NK-92 (cell line): Measurements from ENCODE around the gene NUTM2G.
"Not testable (repeated sequence)": the region's sequence is repeated elsewhere in the genome, so short reads cannot be mapped to it uniquely, and the experiment has no call there.

Source experiments
- DNase-seq: peaks from one replicate; lab custom pipeline; 2025; ENCODE audit not compliant: unreplicated experiment; lab: John Stamatoyannopoulos, UW

The NUTM2G gene

DNA sequence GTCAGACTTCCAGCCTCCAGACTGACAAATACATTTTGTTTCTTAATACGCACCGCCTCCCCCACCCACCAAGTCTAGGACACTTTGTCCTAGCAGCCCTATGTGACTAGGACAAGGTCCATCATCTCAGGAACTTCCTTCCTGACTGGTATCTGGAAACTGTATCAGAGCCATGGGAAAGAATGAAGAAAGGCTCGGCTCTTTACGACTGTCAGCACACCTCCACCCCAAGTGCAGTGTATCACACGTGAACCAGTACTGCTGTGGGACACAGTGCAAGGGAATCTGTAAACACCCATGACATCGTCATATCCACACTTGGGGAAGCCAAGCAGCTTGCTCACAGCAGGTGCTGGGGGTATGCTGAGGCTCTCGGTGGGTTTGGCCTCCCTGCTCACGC, 13.0 kb downstream of the NUTM2G start:
- not testable (repeated sequence) for DNase-seq

DNA sequence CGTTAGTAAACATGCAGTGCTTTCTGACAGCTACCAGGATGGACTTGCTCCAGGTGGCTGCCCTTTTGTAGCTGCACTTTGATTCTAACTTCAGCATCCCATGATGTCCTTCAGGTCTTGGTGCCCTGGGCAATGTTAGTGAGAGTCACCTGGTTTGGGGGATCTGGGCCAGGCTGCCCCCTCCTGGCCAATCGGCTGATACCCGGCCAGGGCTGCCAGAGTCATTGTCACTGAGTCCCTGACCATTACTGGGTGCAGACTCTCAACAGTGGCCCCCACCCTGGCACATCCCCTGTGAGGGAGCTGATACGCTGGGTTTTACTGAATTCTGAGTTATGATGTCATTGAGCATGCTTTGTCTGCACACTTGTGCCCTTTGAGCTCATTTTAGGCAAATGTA, 13.5 kb downstream of the NUTM2G start:
- not testable (repeated sequence) for DNase-seq

DNA sequence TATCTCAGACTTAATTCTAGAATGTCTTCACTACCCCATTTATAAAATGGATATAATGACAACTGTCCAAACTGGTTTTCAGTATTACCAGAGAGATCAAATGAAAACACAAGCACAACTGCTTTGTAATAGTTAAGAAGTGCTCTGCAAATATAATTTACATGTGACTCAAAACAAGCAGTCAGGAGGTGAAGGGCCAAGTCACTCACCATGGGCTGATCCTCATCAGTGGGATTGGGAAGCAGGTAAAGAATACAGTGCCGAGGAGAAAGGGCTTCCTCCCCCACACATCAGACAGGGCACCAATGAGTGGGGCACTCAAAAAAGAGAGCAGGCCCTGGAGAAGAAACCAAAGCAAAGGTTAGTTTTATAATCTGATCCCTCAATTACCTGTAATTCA, 20.7 kb downstream of the NUTM2G start:
- not testable (repeated sequence) for DNase-seq

DNA sequence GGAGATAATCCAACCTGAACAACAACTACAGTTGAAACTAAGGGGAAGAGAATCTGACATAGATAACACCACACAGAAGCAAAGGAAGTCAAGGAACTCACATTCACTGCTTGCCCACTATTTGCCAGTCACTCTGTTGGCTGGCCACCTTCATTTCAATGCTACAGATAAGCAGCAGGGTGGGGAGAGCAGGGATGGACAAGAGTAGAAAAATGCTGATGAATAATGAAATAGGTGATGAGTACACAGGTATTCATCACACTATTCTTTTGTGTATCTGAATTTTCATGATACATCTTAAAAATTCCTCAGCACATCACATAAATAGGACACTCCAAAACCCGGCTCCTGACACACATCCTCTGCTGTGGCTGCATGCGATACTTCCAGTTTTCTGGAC, 21.9 kb downstream of the NUTM2G start:
- not testable (repeated sequence) for DNase-seq

DNA sequence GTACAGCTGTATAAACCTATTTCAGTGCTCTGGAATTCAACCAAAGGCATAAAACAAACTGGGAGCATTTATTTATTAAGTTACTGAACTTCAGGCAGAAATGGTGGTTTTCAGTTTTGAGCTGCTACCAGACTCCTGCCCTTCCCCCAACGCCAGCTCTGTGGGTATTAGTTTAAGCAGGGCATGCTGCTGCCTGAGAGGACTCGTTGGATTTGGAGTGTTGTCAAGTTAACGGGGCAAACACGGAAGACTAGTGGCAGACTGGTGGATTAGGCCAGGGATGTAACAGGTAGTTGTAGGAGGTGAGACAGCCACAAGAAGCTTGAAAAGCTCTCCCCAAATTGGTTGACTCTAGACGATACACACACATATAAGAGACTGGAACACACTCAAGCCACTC, 38.9 kb downstream of the NUTM2G start:
- DNase-seq: not testable (repeated sequence)

DNA sequence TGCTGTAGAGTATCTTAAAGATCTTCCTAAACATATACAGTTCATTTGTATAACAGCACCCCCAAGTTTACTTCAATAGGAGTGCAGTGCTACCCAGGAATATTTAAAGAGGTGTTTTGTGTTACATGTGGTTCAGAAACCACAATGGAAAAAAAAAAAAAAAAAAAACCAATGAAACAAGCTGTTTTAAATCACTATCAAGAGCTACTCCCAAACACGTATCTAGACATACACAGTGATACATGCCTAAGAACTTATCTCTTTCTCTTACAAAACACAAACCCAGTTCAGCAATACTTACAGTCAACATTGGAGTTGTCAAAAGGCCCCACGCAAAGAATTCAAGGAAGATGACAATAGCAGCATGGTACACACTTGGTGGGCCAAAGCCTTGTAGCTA, 43.9 kb downstream of the NUTM2G start:
- DNase-seq: not testable (repeated sequence)

DNA sequence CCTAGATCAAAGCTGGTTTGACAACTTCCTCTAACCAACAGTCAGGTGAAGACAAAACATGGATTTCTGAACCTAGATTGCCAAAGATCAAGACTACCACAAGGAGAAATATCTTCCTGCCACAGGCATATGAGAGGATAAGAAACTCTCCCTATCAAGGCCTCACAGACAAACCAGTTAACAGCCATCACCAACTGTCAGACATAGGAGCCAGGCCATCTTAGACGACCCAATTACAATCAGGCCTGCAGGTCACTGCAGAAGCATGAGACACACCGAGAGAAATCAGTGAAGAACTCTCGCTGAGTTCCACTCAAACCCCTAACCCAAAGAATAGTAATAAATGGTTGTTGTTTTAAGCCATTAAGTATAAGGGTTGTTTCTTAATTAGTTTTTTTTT, 45.4 kb downstream of the NUTM2G start:
- not testable (repeated sequence) for DNase-seq

DNA sequence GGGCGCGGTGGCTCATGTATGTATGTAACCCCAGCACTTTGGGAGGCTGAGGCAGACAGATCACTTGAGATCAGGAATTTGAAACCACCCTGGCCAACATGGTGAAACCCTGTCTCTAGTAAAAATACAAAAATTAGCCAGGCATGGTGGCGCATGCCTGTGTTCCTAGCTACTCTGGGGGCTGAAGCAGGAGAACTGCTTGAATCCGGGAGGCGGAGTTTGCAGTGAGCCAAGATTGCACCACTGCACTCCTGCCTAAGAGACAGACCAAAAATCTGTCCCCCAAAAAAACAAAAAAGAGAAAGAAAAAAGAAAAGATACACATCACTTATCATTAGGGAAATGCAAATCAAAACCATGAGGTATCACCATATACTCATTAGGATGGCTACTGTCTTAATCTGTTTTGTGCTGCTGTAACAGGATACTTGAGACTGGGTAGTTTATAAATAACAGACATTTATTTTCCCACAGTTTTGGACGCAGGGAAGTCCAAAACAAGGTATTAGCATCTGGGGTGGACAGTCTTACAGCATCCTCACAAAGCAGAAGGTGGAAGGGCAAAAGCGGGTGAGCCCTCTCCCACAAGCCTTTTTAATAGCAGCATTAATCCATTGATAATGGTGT, 55.0 kb downstream of the NUTM2G start:
- not testable (repeated sequence) for DNase-seq

DNA sequence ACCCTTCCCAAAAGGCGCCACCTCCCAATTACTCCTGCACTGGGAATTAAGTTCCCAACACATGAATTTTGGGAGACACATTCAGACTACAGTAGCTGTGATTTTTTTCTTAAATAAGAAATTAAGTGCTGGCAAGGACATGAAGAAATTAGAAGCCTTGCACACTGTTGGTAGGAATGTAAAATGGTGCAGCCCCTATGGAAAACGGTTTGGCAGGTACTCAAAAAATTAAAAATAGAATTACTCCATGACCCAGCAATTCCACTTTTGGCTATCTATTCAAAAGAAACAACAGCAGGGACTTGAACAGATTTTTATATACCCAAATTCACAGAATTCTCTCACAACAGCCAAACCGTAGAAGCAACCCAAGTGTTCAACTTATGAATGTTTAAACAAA, 55.5 kb downstream of the NUTM2G start:
- DNase-seq: not testable (repeated sequence)

DNA sequence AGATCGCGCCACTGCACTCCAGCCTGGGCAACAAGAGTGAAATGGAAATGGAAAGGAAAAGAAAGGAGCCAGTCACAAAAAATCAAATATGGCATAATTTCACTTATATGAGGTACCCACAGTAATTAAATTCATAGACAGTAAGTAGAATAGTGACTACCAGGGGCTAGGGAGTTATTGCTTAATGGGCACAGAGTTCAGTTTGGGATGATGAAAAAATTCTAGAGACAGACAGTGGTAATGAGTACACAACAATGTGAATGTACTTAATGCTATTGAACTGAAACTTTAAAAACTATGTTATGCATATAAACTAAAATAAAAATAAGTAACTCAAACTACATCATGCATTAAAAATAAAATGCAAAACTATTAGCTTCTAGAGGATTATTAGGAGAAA, 56.2 kb downstream of the NUTM2G start:
- not testable (repeated sequence) for DNase-seq
